Brain microvascular endothelial cell (primary cell): ENCODE data around the gene LRRC31.

Source experiments
- DNase-seq: peaks from one replicate; pipeline ENCODE4 v3.0.0-alpha.2; 2020
- H3K27ac ChIP-seq: fragments of 250-450 bp; sonication (Bioruptor Pico); 2 replicates; pipeline ENCODE4 v1.5.1; 2020; ENCODE audit warnings: mild to moderate bottlenecking, moderate library complexity
- H3K27me3 ChIP-seq: fragments of 250-450 bp; sonication (Bioruptor Pico); replicated peaks from 2 replicates; pipeline ENCODE4 v1.5.1; 2020; ENCODE audit warnings: mild to moderate bottlenecking
- H3K36me3 ChIP-seq: fragments of 250-450 bp; sonication (Bioruptor Pico); replicated peaks from 2 replicates; pipeline ENCODE4 v1.5.1; 2020; ENCODE audit warnings: mild to moderate bottlenecking
- H3K4me3 ChIP-seq: 2 replicates; pipeline ENCODE4 v1.5.1; 2011; ENCODE audit warnings: low read depth, mild to moderate bottlenecking, control low read depth, low read length, moderate library complexity
- CTCF ChIP-seq: IDR thresholded peaks from 2 replicates; pipeline ENCODE4 v1.5.1; 2011; ENCODE audit warnings: low read depth, mild to moderate bottlenecking, moderate library complexity, low read length, control low read depth, inconsistent platforms; ENCODE audit errors: missing control alignments
- in situ Hi-C: cut with HindIII; loops from 2 replicates; pipeline ENCODE4 v1.10.0; 2017; ENCODE audit warnings: low sequenced_read_pairs, low pct_ligation_motif_present

LRRC31 gene

DNA sequence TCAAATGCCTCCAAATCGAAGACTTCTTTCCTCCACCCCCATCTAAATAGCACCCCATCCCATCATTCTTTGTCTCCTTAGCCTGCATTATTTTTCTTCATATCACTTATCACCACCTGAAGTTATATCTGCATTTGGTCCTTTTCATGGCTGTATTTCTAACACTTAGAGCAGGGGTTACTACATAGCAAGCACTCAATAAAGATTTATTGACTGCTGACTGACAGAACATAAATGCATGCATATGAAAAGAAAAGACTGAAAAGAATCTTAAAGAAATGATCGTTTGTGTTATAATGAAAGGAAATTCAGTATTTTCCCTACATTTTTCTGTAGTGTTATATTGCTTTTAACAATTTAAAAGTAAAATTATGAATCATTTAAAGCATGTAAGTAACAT lies 1.4 kb downstream of the LRRC31 start:
- in situ Hi-C loops: no loop called here

GRCh38 chr3:169867584-169868210 lies 2.0 kb downstream of the LRRC31 start:
- DNase-seq: no peak
- Histone ChIP-seq H3K36me3 (no peaks in the 10 kb centered on the region), H3K27ac (no peak overlapping the region), H3K4me3 (no peak overlapping the region), H3K27me3 (no peaks in the 10 kb centered on the region)
- no peak for TF ChIP-seq CTCF
- in situ Hi-C loops: no loop called here

More for the DNA sequence above, 1.4 kb downstream of the LRRC31 start:
- DNase-seq: no peak
- TF ChIP-seq CTCF: no peak
- H3K4me3 ChIP-seq: no peak overlapping the region
- H3K27me3 ChIP-seq: no peaks in the 10 kb centered on the region
- no peak overlapping the region for H3K27ac ChIP-seq
- H3K36me3 ChIP-seq: no peaks in the 10 kb centered on the region

GRCh38 chr3:169865176-169865767 lies 4.5 kb downstream of the LRRC31 start:
- DNase-seq: no peak
- in situ Hi-C loops: no loop called here
- no peak overlapping the region for H3K27ac ChIP-seq
- H3K27me3 ChIP-seq: no peaks in the 10 kb centered on the region
- TF ChIP-seq CTCF: no peak
- H3K36me3 ChIP-seq: no peaks in the 10 kb centered on the region
- no peak overlapping the region for H3K4me3 ChIP-seq

DNA sequence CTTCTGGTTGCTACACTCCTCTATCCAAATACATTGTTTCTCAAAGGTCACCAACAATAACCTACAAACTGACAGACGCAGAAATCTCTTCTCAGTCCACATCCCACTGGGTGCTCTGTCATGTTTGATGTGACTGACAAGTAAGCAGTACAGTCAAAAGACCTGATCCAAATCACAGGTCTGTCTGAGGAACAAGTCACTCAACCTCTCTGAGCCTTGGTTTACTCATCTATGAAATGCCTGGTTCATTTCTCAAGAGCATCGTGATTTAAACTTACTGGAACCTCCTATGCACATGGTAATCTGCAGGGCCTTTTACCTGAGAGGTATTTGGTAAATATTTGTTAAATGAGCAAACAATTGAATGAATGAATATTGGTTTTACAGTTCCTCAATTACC lies 5.5 kb downstream of the LRRC31 start:
- no peak overlapping the region for H3K4me3 ChIP-seq
- H3K27ac ChIP-seq: no peak overlapping the region
- no peaks in the 10 kb centered on the region for H3K36me3 ChIP-seq
- in situ Hi-C loops: no loop called here
- no peak for TF ChIP-seq CTCF
- H3K27me3 ChIP-seq: no peaks in the 10 kb centered on the region
- no peak for DNase-seq

DNA sequence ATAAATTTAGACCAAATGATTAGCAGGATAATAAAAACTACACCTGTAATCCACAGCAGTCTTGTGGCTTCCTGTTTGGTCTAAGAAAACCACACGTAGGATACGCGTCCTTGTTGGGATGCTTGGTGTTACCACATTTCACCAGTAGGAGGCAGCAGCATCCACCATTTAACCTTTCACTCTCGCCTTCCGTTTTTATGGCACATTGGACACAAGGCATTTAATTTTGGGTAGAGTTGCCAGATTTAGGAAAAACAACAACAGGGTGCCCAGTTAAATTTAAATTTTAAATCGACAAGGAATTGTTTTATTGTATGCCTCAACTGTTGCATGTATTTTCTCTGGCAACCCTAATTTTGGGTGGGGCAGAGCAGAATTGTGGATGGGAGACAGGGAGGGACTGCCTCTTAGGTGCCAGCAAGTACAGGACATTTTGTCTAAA lies 6.3 kb downstream of the LRRC31 start:
- in situ Hi-C loops: no loop called here
- TF ChIP-seq CTCF: peak; percentile 91
- Histone ChIP-seq H3K4me3 (no peak overlapping the region), H3K36me3 (no peaks in the 10 kb centered on the region), H3K27me3 (no peaks in the 10 kb centered on the region), H3K27ac (no peak overlapping the region)
- peak; percentile 71 for DNase-seq

DNA sequence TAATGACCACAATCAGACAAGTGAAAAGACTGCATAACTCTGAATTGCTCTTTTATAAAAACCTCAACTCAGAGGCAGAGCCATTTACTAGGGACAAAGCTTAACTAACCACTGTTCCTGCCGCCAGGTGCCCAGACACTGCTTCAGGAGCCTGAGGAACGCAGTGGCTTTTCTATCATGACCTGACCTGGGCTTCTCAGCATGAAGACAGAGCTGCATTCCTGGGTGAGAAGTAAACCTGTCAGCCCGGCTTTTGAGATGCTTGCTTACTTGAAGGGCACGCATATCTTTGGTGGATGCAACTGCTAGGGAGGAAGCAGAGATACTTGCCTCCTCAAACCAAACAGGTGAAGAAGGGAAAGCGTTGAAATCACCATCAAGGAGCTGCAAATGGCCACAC lies 7.9 kb downstream of the LRRC31 start:
- no peak for TF ChIP-seq CTCF
- peaks cover under 1% of the 10 kb centered on the region for H3K27me3 ChIP-seq
- no peak overlapping the region for H3K4me3 ChIP-seq
- DNase-seq: no peak
- no peak overlapping the region for H3K27ac ChIP-seq
- in situ Hi-C loops: no loop called here
- no peaks in the 10 kb centered on the region for H3K36me3 ChIP-seq
